Neural cell (in vitro differentiated cells): ENCODE results near the gene KBTBD13.

Experiments used
- CTCF ChIP-seq: fragments of 450-650 bp; IDR thresholded peaks from 2 replicates; pipeline ENCODE4 v1.5.1; 2014; ENCODE audit warnings: antibody characterized with exemption, mild to moderate bottlenecking, moderate library complexity; ENCODE audit not compliant: poor library complexity, severe bottlenecking
- EP300 ChIP-seq: fragments of 450-650 bp; conservative IDR thresholded peaks from 2 replicates; pipeline ENCODE4 v1.6.1; 2014; ENCODE audit warnings: antibody characterized with exemption, mild to moderate bottlenecking, moderate library complexity; ENCODE audit not compliant: poor library complexity, severe bottlenecking
- EZH2 ChIP-seq: fragments of 200-600, 300-800 bp; shearing (Covaris generic), sonication (generic); IDR thresholded peaks from 2 replicates; pipeline ENCODE4 v1.6.1; 2014; ENCODE audit warnings: antibody characterized with exemption, low read length, borderline replicate concordance, mild to moderate bottlenecking; ENCODE audit not compliant: insufficient read depth, poor library complexity, severe bottlenecking
- POLR2AphosphoS5 ChIP-seq: IDR thresholded peaks from 2 replicates; pipeline ENCODE4 v1.6.1; 2012
- REST ChIP-seq: IDR thresholded peaks from 2 replicates; pipeline ENCODE4 v1.6.1; 2012; ENCODE audit warnings: borderline replicate concordance
- SMC3 ChIP-seq: fragments of 450-650 bp; conservative IDR thresholded peaks from 2 replicates; pipeline ENCODE4 v1.6.1; 2014; ENCODE audit warnings: antibody characterized with exemption, mild to moderate bottlenecking, moderate library complexity; ENCODE audit not compliant: poor library complexity

- TF ChIP-seq EZH2: no peak
- no peak for TF ChIP-seq POLR2AphosphoS5
- TF ChIP-seq CTCF: no peak
- TF ChIP-seq EP300: no peak
- TF ChIP-seq REST: no peak
- no peak for TF ChIP-seq SMC3
These were observed 17.2 kb upstream of the KBTBD13 start for GRCh38 chr15:65059369-65059750.
